CD4-positive, alpha-beta T cell treated with Interleukin-6 for 4 hours (primary cell): ENCODE data around the gene LTB4R2.
"Not testable (repeated sequence)": the region's sequence is repeated elsewhere in the genome, so short reads cannot be mapped to it uniquely, and the experiment has no call there.

Experiments
- DNase-seq: peaks from one replicate; pipeline ENCODE4 v3.0.0-alpha.2; 2020; ENCODE audit warnings: mixed read lengths

The LTB4R2 gene

GRCh38 chr14:24340606-24341005 lies 30.7 kb downstream of the LTB4R2 start:
- DNase-seq = no peak

- DNase-seq = no peak
Measured at GRCh38 chr14:24342889-24343288, 32.9 kb downstream of the LTB4R2 start.

GRCh38 chr14:24343795-24344660 lies 34.1 kb downstream of the LTB4R2 start:
- DNase-seq = no peak

DNA sequence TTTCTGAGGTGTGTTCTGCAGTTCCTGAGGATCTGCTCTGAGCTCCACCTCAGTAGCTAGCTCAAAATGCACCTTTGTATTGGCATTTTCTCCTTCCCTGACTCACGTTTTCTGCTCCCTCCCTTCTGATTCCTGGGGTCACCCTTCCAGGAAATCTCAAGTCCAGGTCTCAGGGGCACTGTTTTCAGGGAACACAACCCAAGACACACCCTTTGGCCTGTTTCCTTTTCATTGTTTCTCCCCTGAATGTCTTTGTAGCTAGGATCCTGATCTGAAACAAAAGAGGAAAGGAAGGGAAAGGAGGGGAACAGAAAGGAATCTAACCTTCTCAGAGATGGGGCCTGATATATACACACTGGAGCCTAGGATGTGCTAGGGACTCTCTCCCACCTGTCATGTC lies 37.2 kb downstream of the LTB4R2 start:
- no peak for DNase-seq

DNA sequence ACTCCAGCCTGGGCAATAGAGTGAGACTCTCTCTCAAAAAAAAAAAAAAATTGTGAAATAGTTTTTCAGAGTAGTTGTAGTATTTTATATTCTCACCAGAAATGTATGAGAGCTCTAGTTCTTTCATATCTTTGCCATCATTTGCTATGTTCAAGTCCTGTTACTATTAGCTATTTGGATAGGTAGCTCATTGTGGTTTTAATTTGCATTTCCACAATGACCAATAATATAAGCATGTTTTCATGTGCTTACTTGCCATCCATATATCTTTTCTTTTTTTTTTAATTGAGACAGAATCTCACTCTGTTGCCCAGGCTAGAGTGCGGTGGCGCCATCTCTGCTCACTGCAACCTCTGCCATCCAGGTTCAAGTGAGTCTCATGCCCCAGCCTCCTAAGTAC lies 38.2 kb downstream of the LTB4R2 start:
- no peak for DNase-seq

DNA sequence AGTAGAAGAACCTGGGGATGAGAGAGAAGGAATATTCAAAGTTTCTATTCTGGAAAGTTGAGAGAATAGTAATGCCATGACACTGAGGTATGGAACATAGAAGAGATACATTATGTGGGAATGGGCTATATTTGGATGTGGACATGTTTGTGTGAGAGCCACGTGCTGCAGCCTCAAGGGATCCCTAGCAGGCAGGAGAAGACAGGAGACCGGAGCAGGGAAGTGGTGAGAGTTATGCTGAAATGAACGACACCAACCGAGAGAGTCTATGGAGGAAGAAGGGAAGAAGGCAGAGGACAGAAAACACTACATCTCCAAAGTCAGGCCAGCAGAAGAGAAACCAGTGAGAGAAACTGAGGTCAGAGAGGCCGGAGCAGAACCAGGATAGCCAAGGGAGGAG lies 39.8 kb downstream of the LTB4R2 start:
- DNase-seq = no peak

DNA sequence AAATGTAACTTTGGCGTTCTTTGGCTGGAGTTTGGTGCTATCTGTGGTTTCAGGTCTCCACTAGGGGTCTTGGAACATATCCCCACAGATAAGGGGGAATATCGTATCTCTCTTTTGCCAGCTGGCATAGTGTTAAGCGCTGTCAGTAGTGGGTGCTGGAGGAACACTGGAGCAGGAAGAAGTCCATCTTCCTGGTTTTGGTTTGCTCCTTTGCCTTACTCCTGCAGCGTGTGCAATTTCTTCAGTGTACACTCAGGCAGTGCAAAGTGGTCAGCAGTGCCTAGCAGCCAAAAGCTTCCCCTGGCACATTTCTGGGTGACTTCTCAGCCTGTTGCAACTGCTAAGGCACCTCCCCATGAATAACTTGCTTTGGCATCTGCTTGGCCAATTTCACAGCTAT lies 41.6 kb downstream of the LTB4R2 start:
- DNase-seq = no peak

DNA sequence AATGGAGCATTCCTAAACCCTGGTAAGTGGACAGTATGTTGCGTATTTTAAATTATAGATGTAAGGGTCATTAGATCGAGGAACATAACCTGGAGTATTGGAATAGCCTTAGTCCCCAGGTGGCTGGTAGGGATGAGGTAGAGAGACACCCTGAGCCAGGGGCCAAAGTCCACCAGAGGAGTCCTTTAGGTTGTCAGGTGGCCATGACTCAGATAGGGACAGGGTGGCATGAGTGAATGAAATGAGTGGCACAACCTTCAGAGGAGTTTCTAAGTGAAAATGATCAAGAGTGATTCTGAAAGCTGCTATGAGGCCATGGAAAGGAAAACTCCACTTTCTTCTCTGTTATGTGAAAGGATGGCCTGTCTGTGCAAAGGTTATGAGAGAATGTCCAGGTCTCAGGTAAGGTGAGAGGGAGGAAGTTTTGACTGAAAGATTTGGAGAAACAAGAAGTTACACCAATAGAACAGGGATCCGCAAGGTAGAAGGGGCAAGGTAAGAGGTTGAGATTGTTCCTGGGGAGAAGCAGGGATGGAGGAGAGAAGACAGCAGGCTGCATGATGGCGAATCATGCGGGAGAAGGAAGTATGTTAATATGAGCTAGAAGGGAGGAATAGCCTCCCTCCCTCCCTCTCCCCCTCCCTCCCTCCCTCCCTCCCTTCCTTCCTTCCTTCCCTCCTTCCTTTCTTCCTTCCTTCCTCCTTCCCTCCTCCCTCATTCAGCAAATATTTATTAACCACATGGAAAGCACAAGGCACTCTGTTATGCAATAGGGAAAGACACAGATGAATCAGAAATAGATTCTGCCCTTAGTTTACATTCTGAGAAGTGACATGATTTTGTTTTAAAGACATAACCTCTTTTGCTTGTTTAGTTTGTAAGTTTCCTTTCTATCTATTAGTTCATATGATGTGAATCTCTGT lies 43.9 kb downstream of the LTB4R2 start:
- DNase-seq = no peak

GRCh38 chr14:24354482-24354825 lies 44.5 kb downstream of the LTB4R2 start:
- DNase-seq = not testable (repeated sequence)

DNA sequence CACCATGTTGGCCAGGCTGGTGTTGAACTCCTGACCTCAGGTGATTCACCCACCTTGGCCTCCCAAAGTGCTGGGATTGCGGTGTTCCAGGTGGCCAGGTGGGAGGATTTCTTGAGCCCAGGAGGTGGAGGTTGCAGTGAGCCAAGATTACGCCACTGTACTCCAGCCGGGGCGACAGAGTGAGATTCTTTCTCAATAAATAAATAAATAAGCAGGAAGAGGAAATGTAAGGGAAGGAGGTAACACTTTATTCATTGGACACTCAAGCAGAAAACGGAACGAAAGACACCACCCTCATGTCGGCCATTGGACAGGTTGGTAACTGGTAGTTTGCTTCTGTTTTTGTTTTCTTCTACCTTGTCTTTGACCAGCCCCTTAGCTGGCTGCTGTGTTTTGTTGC lies 45.1 kb downstream of the LTB4R2 start:
- no peak for DNase-seq

DNA sequence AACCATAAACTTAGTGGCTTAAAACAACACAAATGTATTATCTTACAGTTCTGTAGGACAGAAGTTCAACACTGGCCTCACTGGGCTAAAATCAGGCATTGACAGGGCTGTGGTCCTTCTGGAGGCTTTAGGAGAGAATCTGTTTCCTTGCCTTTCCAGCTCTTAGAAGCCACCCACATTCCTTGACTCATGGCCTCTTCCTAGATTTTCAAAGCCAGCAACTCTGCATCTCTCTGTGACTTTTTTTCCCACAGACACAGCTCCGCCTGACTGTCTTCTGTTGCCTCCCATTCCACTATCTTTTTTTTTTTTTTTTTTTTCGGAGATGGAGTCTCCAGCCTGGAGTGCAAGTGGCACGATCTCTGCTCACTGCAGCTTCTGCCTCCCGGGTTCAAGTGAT lies 46.3 kb downstream of the LTB4R2 start:
- no peak for DNase-seq

DNA sequence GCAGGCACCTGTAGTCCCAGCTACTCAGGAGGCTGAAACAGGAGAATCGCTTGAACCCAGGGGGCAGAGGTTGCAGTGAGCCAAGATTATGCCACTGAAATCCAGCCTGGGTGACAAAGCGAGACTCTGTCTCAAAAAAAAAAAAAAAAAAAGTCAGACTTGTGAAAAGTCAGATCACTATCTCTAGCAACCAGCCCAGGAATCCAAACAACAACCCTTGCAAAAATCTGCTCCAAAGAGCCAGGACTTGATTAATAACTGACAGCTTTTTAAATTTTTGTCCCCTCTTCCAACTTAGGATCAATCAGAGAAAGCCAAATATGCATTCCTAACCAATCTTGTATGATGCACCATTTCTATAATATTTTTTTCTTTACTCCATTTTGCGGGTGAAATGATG lies 50.3 kb downstream of the LTB4R2 start:
- DNase-seq = no peak

GRCh38 chr14:24361326-24361725 lies 51.4 kb downstream of the LTB4R2 start:
- no peak for DNase-seq
